ENCODE measurements around the gene MRPS18A.

The MRPS18A gene

DNA sequence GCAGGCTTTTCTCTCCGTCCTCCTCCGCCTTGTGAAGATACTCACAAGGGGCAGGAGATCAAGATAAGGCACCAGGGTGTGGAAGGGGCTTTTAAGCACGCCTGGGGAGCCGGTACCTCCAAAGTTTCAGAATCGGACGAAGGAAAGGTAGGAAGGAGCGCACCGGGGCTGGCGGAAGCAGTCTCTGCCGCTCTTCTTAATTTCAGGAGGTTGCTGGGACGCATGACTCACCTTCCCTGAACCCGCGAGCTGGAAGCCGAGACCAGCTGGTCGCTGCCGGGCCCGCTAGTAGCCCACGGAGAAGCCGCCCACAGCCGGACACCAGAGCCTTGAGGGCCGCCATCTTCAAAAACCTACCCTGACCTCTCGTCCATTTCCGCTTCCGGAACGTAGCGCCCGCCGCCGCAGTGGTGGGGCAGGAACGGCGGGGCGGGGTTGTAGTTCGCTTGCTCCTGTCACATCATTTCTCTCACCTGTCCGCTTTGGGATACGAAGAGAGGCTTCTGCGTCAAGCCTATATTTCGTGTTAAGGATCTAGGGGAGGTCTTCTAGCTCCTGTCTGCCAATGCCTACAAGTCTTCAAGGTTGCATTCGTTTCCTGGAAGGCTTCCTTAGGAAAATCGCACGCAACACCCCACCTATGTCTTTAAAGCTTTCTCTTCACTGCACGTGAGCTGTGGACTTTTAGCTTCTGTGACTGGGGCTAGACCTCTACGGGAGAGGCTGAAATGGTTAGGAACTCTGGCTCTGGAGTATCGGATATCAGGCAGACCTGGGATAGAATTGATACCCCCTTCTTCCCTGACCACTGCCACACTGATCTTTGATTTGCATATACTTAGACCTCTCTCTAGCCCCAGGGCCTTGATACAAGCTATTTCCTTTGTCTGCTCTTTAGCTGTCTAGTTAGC lies at the start of gene MRPS18A:
MRPS18A (minus strand) TSS at position 355 of the 911 bp plus-strand sequence; CDS start at position 343, 12 bp downstream.
- peak; percentile 60 to 76 for DNase-seq (ENCODE audit: low read depth in 2 of 2)

- DNase-seq (ENCODE audit: low read depth in 2 of 2): no peak
Observed at GRCh38 chr6:43736844-43737243, 49.3 kb upstream of the MRPS18A start.

GRCh38 chr6:43736211-43736786 lies 48.7 kb upstream of the MRPS18A start:
- DNase-seq (ENCODE audit: low read depth in 2 of 2): no peak

GRCh38 chr6:43735642-43736199 lies 48.1 kb upstream of the MRPS18A start:
- no peak for DNase-seq (ENCODE audit: low read depth in 2 of 2)

DNA sequence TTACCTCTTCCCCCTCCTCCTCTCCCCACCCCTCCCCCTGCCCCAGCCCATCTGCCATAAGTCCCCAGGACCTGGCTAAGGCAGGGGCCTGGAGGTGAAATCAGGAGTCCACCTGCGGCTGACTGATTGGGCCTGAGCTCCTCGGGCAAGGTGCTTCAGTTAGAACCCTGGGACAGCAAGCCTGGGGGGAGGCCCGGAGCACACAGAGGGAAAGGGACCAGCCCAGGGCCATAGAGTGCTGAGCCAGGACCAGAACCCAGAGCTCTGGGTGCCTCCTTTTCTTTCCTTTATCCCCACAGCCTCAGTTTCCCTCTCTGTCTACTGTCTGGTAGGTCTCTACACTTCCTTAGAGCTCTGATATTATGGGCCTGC lies 46.7 kb upstream of the MRPS18A start:
- DNase-seq (ENCODE audit: low read depth in 2 of 2): no peak

- DNase-seq (ENCODE audit: low read depth in 2 of 2): peak in 1 of 2 donors; percentile 31
Observed at GRCh38 chr6:43733471-43734293, 46.1 kb upstream of the MRPS18A start.

- DNase-seq (ENCODE audit: low read depth in 2 of 2): no peak
Observed at GRCh38 chr6:43730634-43731033, 43.0 kb upstream of the MRPS18A start.

DNA sequence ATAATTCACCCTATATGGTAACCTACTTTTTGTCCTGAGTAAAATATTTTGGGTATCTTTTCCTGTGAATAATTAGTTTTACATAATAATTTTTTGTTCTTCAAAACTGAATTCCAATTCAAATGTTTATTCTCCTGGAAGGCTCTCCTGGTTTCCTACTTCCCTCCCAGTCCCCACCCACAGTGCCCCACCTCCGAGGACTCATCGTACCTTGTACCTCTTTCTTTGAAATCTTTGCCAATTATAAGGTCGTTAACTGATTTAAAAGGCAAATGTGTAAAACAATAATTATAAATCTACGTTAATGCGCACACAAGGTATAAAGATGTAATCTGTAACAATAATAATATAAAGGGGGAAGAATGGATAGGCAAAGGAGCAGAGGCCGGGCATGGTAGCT lies 41.9 kb upstream of the MRPS18A start:
- DNase-seq (ENCODE audit: low read depth in 2 of 2): no peak

- no peak for DNase-seq (ENCODE audit: low read depth in 2 of 2)
Observed at GRCh38 chr6:43728586-43728985, 41.0 kb upstream of the MRPS18A start.

DNA sequence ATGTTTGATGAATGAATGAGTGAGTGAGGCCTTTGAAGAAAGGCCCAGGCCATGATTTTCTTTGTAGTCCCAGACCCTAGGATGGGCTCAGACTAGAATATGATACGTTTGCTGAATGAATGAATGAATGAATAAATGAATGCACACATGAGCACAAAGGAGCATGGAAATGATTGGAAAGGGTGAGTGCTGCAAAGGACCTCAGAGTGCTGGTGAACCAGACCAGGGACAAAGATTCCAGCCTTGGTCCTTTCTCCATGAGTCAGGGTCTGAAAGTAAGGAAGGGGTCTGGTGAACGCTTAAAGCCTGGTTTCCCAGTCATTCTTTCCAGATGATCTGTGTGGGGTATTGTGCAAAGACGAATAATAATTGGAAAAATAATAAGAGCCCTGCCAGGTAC lies 40.0 kb upstream of the MRPS18A start:
- no peak for DNase-seq (ENCODE audit: low read depth in 2 of 2)

- DNase-seq (ENCODE audit: low read depth in 2 of 2): no peak
Observed at GRCh38 chr6:43725643-43726580, 38.3 kb upstream of the MRPS18A start.

GRCh38 chr6:43724914-43725642 lies 37.5 kb upstream of the MRPS18A start:
- DNase-seq (ENCODE audit: low read depth in 2 of 2): peak; percentile 65 to 77

- DNase-seq (ENCODE audit: low read depth in 2 of 2): no peak
Observed at GRCh38 chr6:43724354-43724753, 36.8 kb upstream of the MRPS18A start.

- DNase-seq (ENCODE audit: low read depth in 2 of 2): peak; percentile 56 to 71
Observed at GRCh38 chr6:43723737-43724295, 36.2 kb upstream of the MRPS18A start.

DNA sequence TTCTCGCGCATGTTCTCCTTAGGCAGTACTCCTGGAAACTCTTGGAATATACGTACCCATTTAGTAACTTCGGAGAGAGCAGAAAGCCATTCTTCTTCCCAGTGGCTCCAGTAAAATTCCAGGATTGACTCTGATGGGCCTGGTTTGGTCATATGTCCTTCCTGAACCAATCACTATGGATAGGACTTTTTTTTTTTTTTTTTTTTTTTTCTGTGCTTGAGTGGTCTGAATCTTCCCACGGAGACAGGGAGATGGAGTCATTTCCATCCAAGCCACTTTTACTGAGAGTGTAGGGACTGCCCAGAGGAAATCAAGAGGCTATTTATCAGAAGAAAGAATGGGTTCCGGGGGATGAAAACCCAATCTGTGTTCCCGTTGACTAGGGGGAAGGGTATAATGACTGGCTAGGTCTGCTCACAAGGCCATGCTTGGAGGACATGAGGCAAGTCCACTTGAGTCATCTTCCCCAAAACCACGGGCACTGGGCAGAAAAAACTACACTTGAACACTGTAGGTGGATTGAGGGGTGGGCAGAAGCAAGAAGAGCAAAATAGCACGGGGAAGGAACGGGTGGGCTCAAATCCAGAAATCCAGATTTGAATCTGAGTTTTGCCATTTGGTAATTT lies 35.4 kb upstream of the MRPS18A start:
- no peak for DNase-seq (ENCODE audit: low read depth in 2 of 2)

DNA sequence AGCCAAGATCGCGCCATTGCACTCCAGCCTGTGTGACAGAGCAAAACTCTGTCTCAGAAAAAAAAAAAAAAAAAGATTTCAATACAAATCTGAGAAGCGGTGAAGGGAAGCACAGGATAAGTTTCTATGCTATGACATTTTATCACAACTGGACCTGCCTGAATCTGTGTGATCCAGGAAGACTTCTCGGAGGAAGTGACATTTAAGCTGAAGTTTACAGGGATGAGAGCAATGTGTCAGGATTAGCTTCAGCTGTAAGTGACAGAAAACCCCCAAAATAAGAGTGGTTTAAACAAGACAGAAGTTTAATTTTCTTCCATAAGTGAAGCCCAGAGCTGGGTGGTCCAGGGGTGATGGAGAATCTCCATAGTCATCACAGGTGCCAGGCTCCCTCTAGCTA lies 33.4 kb upstream of the MRPS18A start:
- DNase-seq (ENCODE audit: low read depth in 2 of 2): no peak

DNA sequence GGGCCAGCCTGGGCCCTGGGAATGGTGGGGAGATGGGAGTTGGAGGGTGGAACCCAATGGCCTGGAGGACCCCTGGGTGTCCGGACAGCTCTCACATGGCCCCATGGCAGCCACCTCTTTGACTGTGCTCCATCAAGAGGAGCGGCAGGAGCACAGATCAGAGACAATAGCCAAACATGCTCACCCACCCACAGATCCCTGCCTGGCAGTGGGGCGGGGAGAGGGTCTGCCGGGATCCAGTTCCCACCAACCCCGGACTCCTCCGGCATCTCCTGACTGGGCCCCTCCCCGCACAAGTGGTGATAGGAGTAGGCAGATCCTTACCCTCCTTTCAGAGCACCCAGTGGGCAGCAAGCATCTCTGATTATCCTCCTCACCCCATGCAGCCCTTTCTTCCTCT lies 31.9 kb upstream of the MRPS18A start:
- DNase-seq (ENCODE audit: low read depth in 2 of 2): no peak

DNA sequence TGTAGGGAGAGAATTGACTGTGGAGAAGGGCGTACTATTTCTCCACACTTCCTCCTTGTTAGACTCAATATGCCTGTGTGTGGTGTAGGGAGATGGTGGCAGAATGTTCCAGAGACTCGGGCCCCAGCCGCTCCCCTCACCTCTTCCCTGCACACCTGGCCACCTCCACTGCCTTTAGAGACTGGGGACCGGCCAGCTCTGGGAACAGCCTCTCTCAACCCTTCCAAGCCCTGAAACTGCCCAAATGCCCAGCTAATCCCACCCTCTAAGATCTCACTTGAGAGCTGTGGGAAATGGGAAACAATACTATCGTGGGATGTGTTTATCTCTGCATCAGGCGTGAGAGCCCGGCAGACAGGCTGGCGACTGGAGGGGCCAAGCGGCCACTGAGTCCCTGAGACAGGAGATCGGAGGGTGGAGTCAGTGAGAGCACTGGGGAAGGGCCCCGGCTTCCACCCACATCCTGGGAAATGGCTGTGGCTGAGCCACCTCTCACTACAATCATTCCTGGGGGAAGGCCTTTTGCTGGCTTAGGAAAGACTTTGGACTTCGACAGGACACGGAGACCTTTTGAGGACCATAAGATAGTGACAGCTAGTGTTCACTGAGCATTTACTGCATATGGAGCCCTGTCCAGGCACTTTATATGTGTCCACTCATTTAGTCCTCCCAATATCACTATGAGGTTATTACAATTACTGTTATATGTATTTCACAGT lies 31.0 kb upstream of the MRPS18A start:
- no peak for DNase-seq (ENCODE audit: low read depth in 2 of 2)

DNA sequence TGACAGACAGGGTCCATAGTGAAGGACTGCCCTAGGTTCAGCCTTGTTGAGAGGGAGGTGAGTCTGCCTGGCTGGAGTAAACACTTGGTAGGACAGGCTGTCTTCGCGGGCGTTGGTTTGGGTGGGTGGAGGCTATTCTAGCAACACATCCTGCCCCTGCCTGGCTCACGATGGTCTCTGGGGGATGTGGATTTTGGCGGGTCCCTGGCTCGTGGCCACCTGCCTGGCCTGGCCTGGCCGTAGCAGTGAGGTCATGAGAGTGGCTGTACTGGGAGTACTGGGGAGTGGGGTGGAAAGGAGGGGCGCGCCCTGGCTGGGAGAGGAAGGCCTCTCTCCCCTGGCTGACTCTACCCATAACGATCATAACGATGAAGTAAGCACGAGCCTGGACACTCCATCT lies 30.2 kb upstream of the MRPS18A start:
- no peak for DNase-seq (ENCODE audit: low read depth in 2 of 2)

Measured in stimulated activated CD4-positive, alpha-beta T cell treated with anti-CD3 and anti-CD28 coated beads, Interleukin-15, amount 100 ng/mL, for 48 hours (primary cell).